ENCODE data around the gene MAN1C1.

The MAN1C1 gene

DNA sequence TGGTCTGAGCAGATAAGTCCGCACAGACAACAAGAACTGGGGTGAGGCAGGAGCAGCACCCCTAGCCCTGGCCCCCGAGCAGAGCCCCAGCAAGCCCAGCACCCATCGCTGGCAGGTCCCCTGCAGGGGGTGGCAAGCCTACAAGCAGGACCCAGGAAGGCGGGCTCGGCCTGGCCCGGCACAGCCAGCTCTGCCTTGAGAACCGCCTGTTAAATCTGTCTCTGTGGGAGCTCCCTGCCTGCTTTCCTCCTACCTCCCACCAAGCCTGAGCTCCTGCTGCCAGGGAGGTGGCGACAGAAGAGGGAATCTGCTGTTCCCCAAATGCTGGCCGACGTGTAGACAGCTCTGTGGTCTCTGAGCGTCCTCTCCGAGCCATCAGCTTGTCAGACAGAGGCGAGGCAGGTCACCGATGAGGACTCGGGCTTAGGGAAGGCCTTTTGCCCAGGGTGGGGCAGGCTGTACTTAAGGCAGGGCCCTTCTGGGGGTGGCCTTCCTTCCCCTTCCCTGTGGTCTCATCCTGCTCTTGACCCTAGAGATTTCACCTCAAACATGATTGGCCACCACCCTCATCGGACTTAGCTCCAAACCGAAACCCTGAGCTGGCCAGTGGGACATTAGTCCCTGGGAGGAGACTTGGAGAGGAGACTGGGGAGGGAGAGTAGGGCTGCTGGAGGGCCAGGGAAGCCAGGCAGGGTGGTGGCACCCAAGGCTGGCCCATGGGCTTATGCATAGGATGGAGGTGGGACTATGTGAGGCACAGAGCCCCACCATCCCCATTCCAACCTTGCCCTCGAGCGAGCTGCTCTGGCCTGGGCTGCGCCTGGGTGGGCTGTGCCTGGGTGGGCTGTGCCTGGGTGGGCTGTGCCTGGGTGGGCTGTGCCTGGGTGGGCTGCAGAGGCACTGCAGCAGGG lies 191.1 kb downstream of the MAN1C1 start:
- DNase-seq = no peak

GRCh38 chr1:25808481-25809244 lies 192.1 kb downstream of the MAN1C1 start:
- no peak for DNase-seq

DNA sequence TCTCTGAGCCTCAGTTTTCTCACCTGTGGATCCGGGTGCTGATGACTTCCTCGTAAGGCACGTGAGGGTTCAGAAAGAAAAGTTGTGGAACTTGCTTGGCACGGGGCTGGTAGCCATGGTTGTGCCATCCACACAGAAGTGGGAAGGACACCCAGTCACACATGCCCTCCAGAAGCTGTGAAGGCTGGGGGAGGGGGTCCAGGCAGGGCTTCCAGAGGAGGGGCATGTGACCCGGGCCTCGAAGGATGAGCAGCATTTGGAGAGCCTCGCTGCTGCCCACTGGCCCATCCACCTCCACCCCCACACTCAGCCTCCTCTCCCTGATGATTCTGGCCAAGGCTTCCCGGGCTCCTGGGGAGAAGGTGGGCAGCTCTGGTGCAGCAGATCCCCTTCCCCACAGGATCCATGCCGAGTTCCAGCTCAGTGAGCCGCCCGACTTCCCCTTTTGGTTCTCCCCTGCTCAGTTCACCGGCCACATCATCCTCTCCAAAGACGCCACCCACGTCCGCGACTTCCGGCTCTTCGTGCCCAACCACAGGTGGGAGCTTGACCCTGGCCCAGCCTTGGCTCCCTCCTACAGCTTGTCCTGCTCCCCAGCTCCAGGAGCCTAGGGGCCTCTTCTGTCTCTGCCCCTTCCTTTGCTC lies 192.8 kb downstream of the MAN1C1 start:
- no peak for DNase-seq

DNA sequence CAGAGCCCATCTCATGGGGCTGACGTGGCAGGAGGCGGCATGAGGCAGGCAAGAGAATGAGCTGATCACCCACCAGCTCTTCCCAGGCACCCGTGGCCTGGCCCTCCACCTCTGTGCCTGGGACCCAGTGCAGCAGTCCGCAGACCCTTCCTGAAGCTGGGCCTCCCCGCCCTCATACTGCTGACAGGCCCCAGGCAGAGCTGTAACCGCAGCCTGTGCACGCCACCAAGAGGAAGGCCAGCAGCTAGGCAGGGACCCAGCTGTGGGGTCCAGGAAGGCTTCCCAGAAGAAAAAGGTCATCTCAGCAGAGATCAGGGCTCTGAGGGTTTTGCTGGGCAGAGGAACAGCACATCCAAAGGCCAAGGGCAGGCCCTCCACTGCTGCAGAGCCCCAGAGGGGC lies 193.3 kb downstream of the MAN1C1 start:
- no peak for DNase-seq

GRCh38 chr1:25810341-25811299 lies 194.0 kb downstream of the MAN1C1 start:
- peak; percentile 78 for DNase-seq

DNA sequence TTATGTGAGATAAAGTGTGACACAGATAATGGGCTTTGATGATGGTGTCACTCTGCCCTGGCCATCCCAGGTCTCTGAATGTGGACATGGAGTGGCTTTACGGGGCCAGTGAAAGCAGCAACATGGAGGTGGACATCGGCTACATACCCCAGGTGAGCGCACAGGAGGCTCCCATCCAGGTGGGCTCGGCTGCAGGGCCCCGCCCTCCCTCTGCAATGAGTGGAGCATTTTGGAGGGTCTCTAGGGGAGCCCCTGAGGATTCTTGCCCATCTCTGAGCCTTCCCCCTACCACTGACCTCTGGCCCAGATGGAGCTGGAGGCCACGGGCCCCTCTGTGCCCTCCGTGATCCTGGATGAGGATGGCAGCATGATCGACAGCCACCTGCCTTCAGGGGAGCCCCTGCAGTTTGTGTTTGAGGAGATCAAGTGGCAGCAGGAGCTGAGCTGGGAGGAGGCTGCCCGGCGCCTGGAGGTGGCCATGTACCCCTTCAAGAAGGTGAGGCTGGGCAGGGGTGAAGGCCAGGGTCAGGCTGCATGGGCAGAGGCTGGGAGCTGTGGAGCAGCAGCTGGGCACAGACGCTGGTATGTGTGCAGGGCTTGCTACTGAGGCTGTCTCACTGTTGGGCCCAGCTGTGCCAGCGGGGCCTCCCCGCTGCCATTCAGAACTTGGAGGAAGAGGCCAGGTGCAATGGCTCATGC lies 194.9 kb downstream of the MAN1C1 start:
- DNase-seq = no peak

- no peak for DNase-seq
These were observed 196.6 kb downstream of the MAN1C1 start for GRCh38 chr1:25813071-25813733.

DNA sequence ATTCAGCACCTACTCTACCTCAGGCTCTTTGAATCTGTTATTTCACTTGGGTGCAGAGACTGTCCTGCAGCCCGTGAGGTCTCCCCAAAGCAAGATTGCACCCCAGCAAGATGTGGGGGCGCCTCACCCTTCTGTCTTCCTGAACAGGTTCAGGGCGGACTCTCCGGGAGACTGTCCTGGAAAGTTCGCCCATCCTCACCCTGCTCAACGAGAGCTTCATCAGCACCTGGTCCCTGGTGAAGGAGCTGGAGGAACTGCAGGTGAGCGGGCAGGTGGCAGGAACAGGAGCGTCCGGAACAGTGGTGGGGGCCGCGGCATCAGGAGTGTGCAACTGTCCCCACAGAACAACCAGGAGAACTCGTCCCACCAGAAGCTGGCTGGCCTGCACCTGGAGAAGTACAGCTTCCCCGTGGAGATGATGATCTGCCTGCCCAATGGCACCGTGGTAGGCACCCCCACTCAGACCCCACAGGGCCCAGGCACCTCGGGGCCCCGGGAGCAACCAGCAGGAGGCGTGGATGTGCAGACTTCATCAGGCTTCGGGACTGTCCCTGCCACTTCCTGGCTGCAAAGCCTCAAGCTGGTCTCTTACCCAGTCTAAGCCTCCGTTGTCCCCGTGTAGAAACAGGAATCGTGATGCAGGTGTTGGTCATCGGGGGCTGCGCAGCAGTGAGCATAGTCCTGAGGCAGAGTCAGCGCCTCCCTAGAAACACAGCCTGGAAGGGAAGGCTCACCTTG lies 197.3 kb downstream of the MAN1C1 start:
- DNase-seq = no peak

- DNase-seq = no peak
These were observed 198.0 kb downstream of the MAN1C1 start for GRCh38 chr1:25814549-25815087.

- DNase-seq = no peak
These were observed 198.9 kb downstream of the MAN1C1 start for GRCh38 chr1:25815208-25816111.

DNA sequence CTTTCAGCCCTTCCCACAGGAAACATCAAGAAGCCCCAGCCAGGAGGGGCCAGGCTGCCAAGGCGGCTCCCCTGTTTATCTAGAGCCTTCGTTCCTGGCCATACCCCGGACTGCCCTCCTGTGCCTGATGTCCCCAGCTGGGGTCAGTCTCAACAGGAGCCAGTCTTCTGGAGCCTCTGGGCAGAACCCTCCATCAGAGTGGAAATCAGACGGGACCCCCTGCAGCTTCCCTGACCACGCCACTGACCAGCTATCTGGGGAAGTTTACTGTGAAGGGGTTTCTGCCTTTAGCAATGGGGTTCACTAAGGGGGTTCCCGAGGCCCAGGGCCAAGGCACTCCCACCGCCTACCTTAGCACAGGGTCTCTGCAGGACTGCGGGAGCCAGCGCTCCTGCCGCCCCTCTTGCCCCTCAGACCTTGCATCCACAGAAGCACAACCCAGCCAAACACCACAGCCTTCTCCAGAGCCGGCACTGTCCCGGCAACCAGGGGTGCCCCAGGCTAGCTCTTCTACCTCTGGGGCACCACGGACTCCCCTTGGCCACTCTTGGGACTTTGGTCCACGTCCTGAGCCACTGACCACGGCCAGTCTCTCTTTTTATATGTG lies 199.6 kb downstream of the MAN1C1 start:
- DNase-seq = no peak

DNA sequence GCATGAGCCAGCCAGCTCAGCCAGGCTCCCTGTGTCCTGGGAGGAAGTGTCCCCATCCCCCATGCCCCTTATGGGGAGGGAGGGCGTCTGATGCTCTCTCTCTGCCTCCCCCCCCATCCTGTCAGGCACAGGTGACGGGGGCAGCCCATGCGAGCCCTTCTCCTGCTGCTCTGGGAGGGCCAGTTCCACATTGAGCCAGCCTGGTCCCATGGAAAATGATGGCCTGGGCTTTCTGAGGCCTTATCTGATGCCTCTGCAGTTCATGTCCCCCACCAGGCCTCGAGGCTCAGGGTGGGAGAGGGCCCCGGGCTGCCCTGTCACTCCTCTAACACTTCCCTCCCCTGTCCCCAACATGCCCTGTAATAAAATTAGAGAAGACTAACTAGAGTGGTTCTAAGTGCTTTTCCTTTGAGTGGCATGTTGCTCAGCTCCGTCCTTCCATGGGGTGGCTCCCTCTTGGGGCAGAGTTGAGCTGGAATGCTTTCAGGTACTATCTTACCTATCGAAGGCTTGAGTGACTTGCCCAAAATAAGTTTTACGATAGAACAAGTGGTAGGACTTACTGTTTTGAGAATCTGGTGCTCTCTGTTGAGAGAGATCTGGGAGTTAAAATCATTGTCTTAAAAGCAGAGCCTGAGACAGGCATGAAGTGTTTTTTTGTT lies 201.4 kb downstream of the MAN1C1 start:
- DNase-seq = no peak

GRCh38 chr1:25818569-25818968 lies 202.0 kb downstream of the MAN1C1 start:
- no peak for DNase-seq

- peak; percentile 92 for DNase-seq
These were observed 203.1 kb downstream of the MAN1C1 start, which contains the start of gene MTFR1L for GRCh38 chr1:25819491-25820246. TSS of gene MTFR1L (plus strand) at chr1:25819954. CDS start at chr1:25823105, 3,151 bp downstream.

DNA sequence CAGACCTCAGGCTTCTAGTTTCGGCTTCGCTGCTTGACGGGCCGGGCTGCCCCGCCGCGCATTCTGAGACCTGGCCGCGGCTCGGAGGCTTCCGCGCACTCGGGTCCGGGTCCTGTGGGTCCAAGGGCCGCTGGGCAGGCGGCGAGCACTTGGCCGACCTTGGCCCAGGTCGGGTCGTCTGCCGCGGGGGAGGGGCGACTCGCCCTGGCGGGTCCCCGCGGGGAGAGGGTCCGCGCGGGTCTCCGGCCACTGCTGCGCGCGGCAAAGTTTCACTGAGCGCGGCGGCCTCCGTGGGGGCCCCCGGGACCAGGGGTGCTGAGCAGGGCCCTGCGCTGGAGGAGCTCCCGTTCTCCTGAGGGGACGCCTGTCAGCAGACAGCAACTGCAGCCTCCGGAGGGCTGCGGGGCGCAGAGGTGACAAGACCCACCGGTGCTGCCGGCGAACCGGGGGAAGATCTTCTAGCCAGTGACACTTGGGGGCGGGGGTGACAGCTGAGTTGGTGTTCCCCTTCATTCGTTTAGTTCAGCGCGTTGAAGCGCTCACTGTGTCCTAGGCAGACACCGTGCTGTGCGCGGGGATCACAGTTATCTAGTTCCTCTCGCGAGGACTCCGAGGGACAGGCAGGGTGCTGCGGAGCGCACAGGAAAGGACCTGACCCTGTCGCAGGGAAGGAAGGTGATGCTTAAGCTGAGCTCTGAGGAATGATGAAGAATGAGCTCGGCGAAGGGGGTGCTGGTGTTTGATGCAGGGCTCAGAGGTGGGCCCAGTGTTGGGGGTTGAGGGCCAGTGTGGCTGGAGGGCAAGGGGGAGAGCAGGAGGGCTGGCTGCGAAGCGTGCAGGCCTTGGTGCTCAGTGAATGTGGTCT lies 203.9 kb downstream of the MAN1C1 start:
- DNase-seq = peak; percentile 55

DNA sequence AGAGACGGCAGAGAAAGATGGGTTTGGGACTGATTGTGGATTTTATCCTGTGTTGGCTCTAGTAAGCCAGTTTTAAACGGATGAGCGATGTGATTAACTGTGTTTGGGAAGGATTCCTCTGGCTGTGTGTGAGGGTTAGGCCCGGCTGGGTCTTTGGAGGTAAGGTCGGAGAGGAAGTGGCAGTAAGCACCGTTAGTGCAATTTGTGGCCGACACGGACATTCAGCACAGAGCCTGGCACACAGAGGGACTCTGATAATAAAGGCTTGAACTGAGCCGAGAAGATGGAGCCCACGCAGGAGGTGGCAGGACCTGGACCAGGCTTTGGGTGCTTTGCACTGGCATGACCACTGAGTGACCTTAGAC lies 204.5 kb downstream of the MAN1C1 start:
- DNase-seq = no peak

Data from activated T-cell treated with anti-CD3 and anti-CD28 coated beads for 4 hours (primary cell).